Nephron progenitor cell (in vitro differentiated cells): Measurements from ENCODE around the gene CTNNAL1.

ENCODE experiments used
- DNase-seq: peaks from one replicate; pipeline ENCODE4 v3.0.0; 2021
- H3K27ac Mint-ChIP-seq: 2 replicates; pipeline ENCODE4 v1.8.0; 2021; ENCODE audit warnings: mild to moderate bottlenecking, moderate library complexity, mixed read lengths
- H3K27me3 Mint-ChIP-seq: 2 replicates; pipeline ENCODE4 v1.8.0; 2021; ENCODE audit warnings: mild to moderate bottlenecking, low read depth, mixed read lengths; ENCODE audit not compliant: poor library complexity
- H3K36me3 Mint-ChIP-seq: 2 replicates; pipeline ENCODE4 v1.8.0; 2021; ENCODE audit warnings: low read depth, mixed read lengths
- H3K4me1 Mint-ChIP-seq: 2 replicates; pipeline ENCODE4 v1.8.0; 2021; ENCODE audit warnings: mixed read lengths
- H3K4me3 Mint-ChIP-seq: 2 replicates; pipeline ENCODE4 v1.8.0; 2021; ENCODE audit warnings: mild to moderate bottlenecking, moderate library complexity, mixed read lengths
- H3K9me3 Mint-ChIP-seq: 2 replicates; pipeline ENCODE4 v1.8.0; 2021; ENCODE audit warnings: mild to moderate bottlenecking, moderate library complexity, mixed read lengths
- TF ChIP-seq, protein P1 (sequence below): fragments of 200-600 bp; sonication (generic); IDR thresholded peaks from 2 replicates; pipeline ENCODE4 v1.5.0; 2021; ENCODE audit warnings: antibody characterized with exemption

CTNNAL1 gene

DNA sequence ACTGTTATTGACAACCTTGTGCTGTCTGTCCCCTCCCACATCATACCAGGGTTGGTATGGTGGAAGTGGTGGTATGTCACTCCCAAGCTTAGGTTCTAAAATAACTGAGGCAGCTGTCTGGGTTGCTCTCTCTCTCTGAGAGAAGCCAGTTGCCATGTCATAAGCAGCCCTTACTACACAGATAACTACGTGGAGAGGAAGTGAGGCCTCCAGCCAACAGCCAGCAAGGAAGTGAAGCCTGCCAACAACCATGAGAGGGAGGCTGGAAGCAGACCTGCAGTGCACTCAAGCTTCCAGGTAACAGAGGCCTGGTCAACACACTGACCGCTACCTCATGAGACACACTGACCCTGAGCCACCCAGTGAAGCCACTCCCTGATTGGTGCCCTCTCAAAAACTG lies 18.6 kb downstream of the CTNNAL1 start:
- Mint-ChIP-seq H3K27me3 (no peaks in the 10 kb centered on the region), H3K9me3 (no peaks in the 10 kb centered on the region), H3K27ac (no peak overlapping the region), H3K4me1 (no peaks in the 10 kb centered on the region), H3K36me3 (peaks cover 61% of the 10 kb centered on the region), H3K4me3 (no peak overlapping the region)
- no peak for DNase-seq
- TF ChIP-seq, protein P1, sequence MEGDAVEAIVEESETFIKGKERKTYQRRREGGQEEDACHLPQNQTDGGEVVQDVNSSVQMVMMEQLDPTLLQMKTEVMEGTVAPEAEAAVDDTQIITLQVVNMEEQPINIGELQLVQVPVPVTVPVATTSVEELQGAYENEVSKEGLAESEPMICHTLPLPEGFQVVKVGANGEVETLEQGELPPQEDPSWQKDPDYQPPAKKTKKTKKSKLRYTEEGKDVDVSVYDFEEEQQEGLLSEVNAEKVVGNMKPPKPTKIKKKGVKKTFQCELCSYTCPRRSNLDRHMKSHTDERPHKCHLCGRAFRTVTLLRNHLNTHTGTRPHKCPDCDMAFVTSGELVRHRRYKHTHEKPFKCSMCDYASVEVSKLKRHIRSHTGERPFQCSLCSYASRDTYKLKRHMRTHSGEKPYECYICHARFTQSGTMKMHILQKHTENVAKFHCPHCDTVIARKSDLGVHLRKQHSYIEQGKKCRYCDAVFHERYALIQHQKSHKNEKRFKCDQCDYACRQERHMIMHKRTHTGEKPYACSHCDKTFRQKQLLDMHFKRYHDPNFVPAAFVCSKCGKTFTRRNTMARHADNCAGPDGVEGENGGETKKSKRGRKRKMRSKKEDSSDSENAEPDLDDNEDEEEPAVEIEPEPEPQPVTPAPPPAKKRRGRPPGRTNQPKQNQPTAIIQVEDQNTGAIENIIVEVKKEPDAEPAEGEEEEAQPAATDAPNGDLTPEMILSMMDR: no peak

DNA sequence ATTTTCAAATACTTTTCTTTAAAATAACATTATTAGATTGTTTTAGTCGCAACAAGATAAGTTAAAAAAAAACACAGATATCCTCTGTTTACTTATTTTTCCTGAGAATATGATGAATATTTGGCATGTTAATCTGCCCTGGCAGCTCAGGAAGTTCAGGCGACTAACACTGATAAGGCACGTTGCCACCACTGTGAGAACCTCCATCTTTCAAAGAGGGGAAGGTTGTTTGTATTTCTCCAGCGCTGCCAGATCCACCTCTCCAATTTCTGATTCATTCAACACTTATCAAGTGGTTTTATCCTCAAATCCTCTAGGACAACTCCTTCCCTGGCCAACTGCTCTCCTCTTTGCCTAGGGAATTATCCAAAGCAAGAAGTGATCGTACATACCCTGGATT lies 21.8 kb downstream of the CTNNAL1 start:
- Mint-ChIP-seq H3K9me3 (peaks cover 10% of the 10 kb centered on the region), H3K36me3 (peaks cover 58% of the 10 kb centered on the region), H3K27me3 (no peaks in the 10 kb centered on the region), H3K27ac (no peak overlapping the region), H3K4me1 (no peaks in the 10 kb centered on the region), H3K4me3 (no peak overlapping the region)
- no peak for DNase-seq
- TF ChIP-seq, protein P1: no peak

DNA sequence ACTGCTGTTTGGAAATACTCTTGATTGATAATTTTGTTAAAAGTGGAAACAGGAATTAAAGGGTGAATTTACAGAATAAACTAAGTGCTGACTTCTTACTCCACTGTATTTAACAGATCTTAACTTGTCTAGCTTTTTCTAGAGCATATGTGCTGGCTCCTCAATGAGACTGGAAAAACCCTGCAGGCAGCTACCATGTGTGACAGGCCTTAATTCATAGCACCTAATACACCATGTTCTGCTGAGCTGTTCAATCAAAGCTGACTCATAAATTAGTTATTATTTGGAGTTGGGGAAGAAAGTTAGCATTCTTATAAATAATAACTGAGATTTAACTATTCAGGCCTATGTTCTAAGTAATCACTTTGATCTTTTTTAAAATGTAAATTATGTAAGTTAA lies 29.4 kb downstream of the CTNNAL1 start:
- no peak overlapping the region for H3K27ac Mint-ChIP-seq
- no peak for DNase-seq
- no peak overlapping the region for H3K4me3 Mint-ChIP-seq
- H3K36me3 Mint-ChIP-seq: peaks cover 30% of the 10 kb centered on the region
- H3K4me1 Mint-ChIP-seq: no peaks in the 10 kb centered on the region
- no peaks in the 10 kb centered on the region for H3K27me3 Mint-ChIP-seq
- H3K9me3 Mint-ChIP-seq: peaks cover 10% of the 10 kb centered on the region
- TF ChIP-seq, protein P1: no peak

DNA sequence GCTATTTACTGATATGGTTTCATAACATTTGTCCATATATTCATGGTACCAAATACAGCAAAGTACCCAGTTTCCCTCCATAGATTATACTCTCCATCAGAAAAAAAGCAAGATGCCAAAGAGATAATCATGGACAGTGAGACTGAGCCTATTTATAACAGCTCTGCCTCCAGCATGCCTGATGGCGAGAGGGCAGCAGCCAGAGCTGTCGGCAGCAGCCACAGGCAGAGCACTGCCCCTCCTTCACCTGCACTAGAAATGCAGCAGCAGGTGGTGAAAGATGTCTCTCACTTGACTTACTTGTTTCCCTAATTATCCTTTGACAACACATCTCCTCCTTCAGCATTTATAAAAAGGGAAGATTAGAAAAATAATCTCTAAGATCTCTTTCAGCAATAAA lies 32.4 kb downstream of the CTNNAL1 start:
- TF ChIP-seq, protein P1: no peak
- peaks cover 33% of the 10 kb centered on the region for H3K36me3 Mint-ChIP-seq
- H3K4me3 Mint-ChIP-seq: no peak overlapping the region
- H3K4me1 Mint-ChIP-seq: no peaks in the 10 kb centered on the region
- no peak for DNase-seq
- H3K27ac Mint-ChIP-seq: no peak overlapping the region
- no peaks in the 10 kb centered on the region for H3K27me3 Mint-ChIP-seq
- H3K9me3 Mint-ChIP-seq: no peaks in the 10 kb centered on the region

DNA sequence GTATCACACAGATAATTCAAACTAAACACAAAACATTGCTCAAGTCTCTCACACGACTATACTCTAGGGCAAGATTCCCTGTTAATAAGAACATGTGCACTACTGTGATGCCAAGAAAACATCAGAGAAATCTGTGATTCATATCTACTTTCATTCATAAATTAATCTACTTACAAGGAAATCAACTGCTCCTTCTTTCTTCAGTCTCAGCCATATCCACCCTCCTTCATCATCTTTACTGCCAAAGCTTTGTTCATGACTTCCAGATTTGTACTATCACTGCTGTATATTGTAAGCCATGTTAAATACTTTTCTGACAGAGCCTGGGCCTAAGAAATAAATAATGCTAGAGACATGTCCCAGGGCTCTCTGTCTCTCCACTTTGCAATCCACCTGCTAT lies 35.1 kb downstream of the CTNNAL1 start:
- Mint-ChIP-seq H3K36me3 (peaks cover 49% of the 10 kb centered on the region), H3K27ac (no peak overlapping the region)
- no peak for DNase-seq

DNA sequence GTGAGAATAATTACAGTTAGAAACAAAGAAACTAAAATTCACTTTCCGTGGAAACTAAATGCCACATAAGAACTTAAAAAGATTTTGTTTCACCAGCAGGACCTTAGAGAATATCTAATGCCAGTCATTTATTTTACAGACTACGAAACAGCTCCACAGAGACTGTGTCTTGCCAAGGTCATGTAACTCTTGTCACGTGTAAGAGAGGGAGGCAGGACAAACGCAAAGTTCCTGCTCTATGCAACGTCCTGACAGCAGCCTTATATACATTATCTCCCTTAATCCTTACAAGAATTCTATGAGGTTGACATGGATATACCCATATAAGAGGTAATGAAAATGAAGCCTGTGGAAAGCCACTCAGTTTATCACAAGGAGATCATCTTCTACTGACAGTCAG lies 39.4 kb downstream of the CTNNAL1 start:
- peaks cover 65% of the 10 kb centered on the region for H3K36me3 Mint-ChIP-seq
- H3K27me3 Mint-ChIP-seq: no peaks in the 10 kb centered on the region
- H3K27ac Mint-ChIP-seq: no peak overlapping the region
- peaks cover 12% of the 10 kb centered on the region for H3K4me1 Mint-ChIP-seq
- H3K9me3 Mint-ChIP-seq: peaks cover 15% of the 10 kb centered on the region
- TF ChIP-seq, protein P1: no peak
- DNase-seq: no peak
- H3K4me3 Mint-ChIP-seq: no peak overlapping the region

More for the DNA sequence above, 35.1 kb downstream of the CTNNAL1 start:
- TF ChIP-seq, protein P1: no peak
- Mint-ChIP-seq H3K9me3 (no peaks in the 10 kb centered on the region), H3K4me3 (no peak overlapping the region), H3K4me1 (peaks cover 12% of the 10 kb centered on the region), H3K27me3 (no peaks in the 10 kb centered on the region)
